ENCODE results near the gene CYP19A1.
"Not testable (repeated sequence)": the region's sequence is repeated elsewhere in the genome, so short reads cannot be mapped to it uniquely, and the experiment has no call there.

Gene CYP19A1

GRCh38 chr15:51284871-51285270, 53.5 kb downstream of the CYP19A1 start:
- H3K9me2 ChIP-seq (ENCODE audit: low read depth, low read length): no peaks in the 10 kb centered on the region
- H3K9ac ChIP-seq (ENCODE audit: low read length): no peak overlapping the region
- H2AFZ ChIP-seq (ENCODE audit: low read length): no peak overlapping the region
- no peaks in the 10 kb centered on the region for H3K9me3 ChIP-seq (ENCODE audit: low read length)
- H3K27ac ChIP-seq (ENCODE audit: low read depth, low read length, poor library complexity, severe bottlenecking): no peak overlapping the region
- H3K27me3 ChIP-seq (ENCODE audit: insufficient read depth, low read length): 0 out of 2 replicates have a peak, but pooled peaks cover 3% of the 10 kb centered on the region
- H3K4me1 ChIP-seq (ENCODE audit: insufficient read depth, low read length, severe bottlenecking): no peaks in the 10 kb centered on the region
- H3K4me2 ChIP-seq (ENCODE audit: low read length): no peak overlapping the region
- no peaks in the 10 kb centered on the region for H3F3A ChIP-seq (ENCODE audit: insufficient read depth, low read length)
- H3K4me3 ChIP-seq (ENCODE audit: low read depth, low read length, poor library complexity, severe bottlenecking): no peak overlapping the region
- H4K20me1 ChIP-seq (ENCODE audit: insufficient read depth, low read length): no peaks in the 10 kb centered on the region
- no peak for TF ChIP-seq EZH2 (IDR thresholded peaks at IDR 0.05; ENCODE audit: borderline replicate concordance, low read length)
- TF ChIP-seq CTCF (IDR thresholded peaks at IDR 0.05; ENCODE audit: low read length): no peak
- H3K36me3 ChIP-seq (ENCODE audit: insufficient read depth, low read length): no peaks in the 10 kb centered on the region
- no peaks in the 10 kb centered on the region for H3K79me2 ChIP-seq (ENCODE audit: insufficient read depth, low read length)

- Histone ChIP-seq H3K4me1 (ENCODE audit: insufficient read depth, low read length, severe bottlenecking) (no peaks in the 10 kb centered on the region), H3K27me3 (ENCODE audit: insufficient read depth, low read length) (0 out of 2 replicates have a peak, but pooled peaks cover 3% of the 10 kb centered on the region), H3K27ac (ENCODE audit: low read depth, low read length, poor library complexity, severe bottlenecking) (no peak overlapping the region), H3K9me2 (ENCODE audit: low read depth, low read length) (no peaks in the 10 kb centered on the region), H3K4me2 (ENCODE audit: low read length) (no peak overlapping the region; the same call in 1 of the 2 replicates), H4K20me1 (ENCODE audit: insufficient read depth, low read length) (no peaks in the 10 kb centered on the region), H3F3A (ENCODE audit: insufficient read depth, low read length) (no peaks in the 10 kb centered on the region), H3K9me3 (ENCODE audit: low read length) (no peaks in the 10 kb centered on the region), H3K4me3 (ENCODE audit: low read depth, low read length, poor library complexity, severe bottlenecking) (no peak overlapping the region), H2AFZ (ENCODE audit: low read length) (no peak overlapping the region), H3K36me3 (ENCODE audit: insufficient read depth, low read length) (no peaks in the 10 kb centered on the region), H3K79me2 (ENCODE audit: insufficient read depth, low read length) (no peaks in the 10 kb centered on the region), H3K9ac (ENCODE audit: low read length) (no peak overlapping the region)
- TF ChIP-seq CTCF (IDR thresholded peaks at IDR 0.05; ENCODE audit: low read length) (0 out of 2 replicates have a peak, but pooled peaks have one; percentile 6), EZH2 (IDR thresholded peaks at IDR 0.05; ENCODE audit: borderline replicate concordance, low read length) (no peak)
Measured at GRCh38 chr15:51283026-51283425, 55.4 kb downstream of the CYP19A1 start.

GRCh38 chr15:51282241-51282640, 56.2 kb downstream of the CYP19A1 start:
- not testable (repeated sequence) for H3K27me3 ChIP-seq (ENCODE audit: insufficient read depth, low read length); H3F3A ChIP-seq (ENCODE audit: insufficient read depth, low read length); H3K79me2 ChIP-seq (ENCODE audit: insufficient read depth, low read length); H3K4me2 ChIP-seq (ENCODE audit: low read length); H4K20me1 ChIP-seq (ENCODE audit: insufficient read depth, low read length); H3K9ac ChIP-seq (ENCODE audit: low read length); H3K27ac ChIP-seq (ENCODE audit: low read depth, low read length, poor library complexity, severe bottlenecking); H3K9me2 ChIP-seq (ENCODE audit: low read depth, low read length); H3K9me3 ChIP-seq (ENCODE audit: low read length); H3K4me1 ChIP-seq (ENCODE audit: insufficient read depth, low read length, severe bottlenecking); H2AFZ ChIP-seq (ENCODE audit: low read length); H3K36me3 ChIP-seq (ENCODE audit: insufficient read depth, low read length); H3K4me3 ChIP-seq (ENCODE audit: low read depth, low read length, poor library complexity, severe bottlenecking)

GRCh38 chr15:51281368-51281967, 56.9 kb downstream of the CYP19A1 start:
- Histone ChIP-seq H3K9me3 (ENCODE audit: low read length) (no peaks in the 10 kb centered on the region), H3K4me2 (ENCODE audit: low read length) (no peak overlapping the region), H3K9me2 (ENCODE audit: low read depth, low read length) (no peaks in the 10 kb centered on the region), H3F3A (ENCODE audit: insufficient read depth, low read length) (no peaks in the 10 kb centered on the region), H2AFZ (ENCODE audit: low read length) (no peak overlapping the region), H3K4me3 (ENCODE audit: low read depth, low read length, poor library complexity, severe bottlenecking) (no peak overlapping the region), H3K27ac (ENCODE audit: low read depth, low read length, poor library complexity, severe bottlenecking) (no peak overlapping the region), H3K4me1 (ENCODE audit: insufficient read depth, low read length, severe bottlenecking) (no peaks in the 10 kb centered on the region), H3K9ac (ENCODE audit: low read length) (no peak overlapping the region), H3K36me3 (ENCODE audit: insufficient read depth, low read length) (no peaks in the 10 kb centered on the region), H3K79me2 (ENCODE audit: insufficient read depth, low read length) (no peaks in the 10 kb centered on the region), H3K27me3 (ENCODE audit: insufficient read depth, low read length) (no peaks in the 10 kb centered on the region), H4K20me1 (ENCODE audit: insufficient read depth, low read length) (no peaks in the 10 kb centered on the region)
- no peak for TF ChIP-seq EZH2 (IDR thresholded peaks at IDR 0.05; ENCODE audit: borderline replicate concordance, low read length)
- peak; percentile 47 for TF ChIP-seq CTCF (IDR thresholded peaks at IDR 0.05; ENCODE audit: low read length)

All from OCI-LY1 (cell line).